ENCODE results near the gene ISY1. TPM values are rescaled to one million over a fixed set of nuclear protein-coding genes. Genes with fewer than 3 reads are reported as not detected.
"Not testable (repeated sequence)": the region's sequence is repeated elsewhere in the genome, so short reads cannot be mapped to it uniquely, and the experiment has no call there.

The ISY1 gene
- total and polyA plus RNA-seq, 2 donors (not counting 1 experiment from before 2014, with no cell fraction given): 26.4 to 49.6 TPM

GRCh38 chr3:129195731-129196256, 34.9 kb upstream of the ISY1 start:
- Histone ChIP-seq H3K4me1 (ENCODE audit: control insufficient read depth in 2 of 2, insufficient read depth in 2 of 2, low read length in 2 of 2) (peaks cover 13 to 14% of the 10 kb centered on the region in 2 donors), H3K9ac (ENCODE audit: low read length) (no peak overlapping the region), H2AFZ (ENCODE audit: insufficient read depth, low read depth, low read length, poor library complexity, severe bottlenecking) (no peak overlapping the region), H4K20me1 (ENCODE audit: control insufficient read depth, insufficient read depth, low read length, poor library complexity, severe bottlenecking) (no peaks in the 10 kb centered on the region), H3K4me3 (ENCODE audit: control extremely low read depth in 1 of 5, extremely low read depth in 1 of 5, insufficient read depth in 1 of 5, low read depth in 2 of 5, low read length in 4 of 5) (no peak overlapping the region), H3K79me2 (ENCODE audit: control insufficient read depth, insufficient read depth, low read length) (no peaks in the 10 kb centered on the region), H3K36me3 (replicated peaks in 1 of 2; ENCODE audit: control extremely low read depth in 1 of 2, control insufficient read depth in 1 of 2, extremely low read depth in 1 of 2, insufficient read depth in 2 of 2, low read length in 1 of 2) (no peaks in the 10 kb centered on the region), H3K27me3 (replicated peaks in 1 of 4; ENCODE audit: control extremely low read depth in 1 of 4, control insufficient read depth in 3 of 4, insufficient read depth in 4 of 4, low read length in 3 of 4) (no peaks in the 10 kb centered on the region), H3K9me3 (ENCODE audit: control extremely low read depth in 1 of 3, control insufficient read depth in 2 of 3, insufficient read depth in 1 of 3, low read length in 2 of 3) (no peaks in the 10 kb centered on the region), H3K4me2 (replicated peaks; ENCODE audit: low read depth, low read length, poor library complexity, severe bottlenecking) (no peak overlapping the region), H3K27ac (ENCODE audit: low read length in 2 of 2) (no peak overlapping the region)
- ATAC-seq (ENCODE audit: low read depth) (no peak), DNase-seq (no peak)
- POLR2A ChIA-PET: interaction anchor here (0.6 kb wide), 1 partner anchor 29 kb away, joined by 3 read pairs; no protein-coding TSS in a partner anchor
- CTCF ChIA-PET: interaction anchor here (1.4 to 4.1 kb wide), 2 partner anchors 50 to 515 kb away, joined by 3 to 14 read pairs; no protein-coding TSS in a partner anchor
- no peak overlapping the region for H3K27ac Mint-ChIP-seq
- WGBS (ENCODE audit: insufficient coverage): 41% methylated on average over 5 of the region's 6 CpGs
- peaks cover 20% of the 10 kb centered on the region for H3K4me1 Mint-ChIP-seq
- no peak overlapping the region for H3K4me3 Mint-ChIP-seq
- no peaks in the 10 kb centered on the region for H3K9me3 Mint-ChIP-seq (ENCODE audit: insufficient read depth)
- TF ChIP-seq, protein P1, sequence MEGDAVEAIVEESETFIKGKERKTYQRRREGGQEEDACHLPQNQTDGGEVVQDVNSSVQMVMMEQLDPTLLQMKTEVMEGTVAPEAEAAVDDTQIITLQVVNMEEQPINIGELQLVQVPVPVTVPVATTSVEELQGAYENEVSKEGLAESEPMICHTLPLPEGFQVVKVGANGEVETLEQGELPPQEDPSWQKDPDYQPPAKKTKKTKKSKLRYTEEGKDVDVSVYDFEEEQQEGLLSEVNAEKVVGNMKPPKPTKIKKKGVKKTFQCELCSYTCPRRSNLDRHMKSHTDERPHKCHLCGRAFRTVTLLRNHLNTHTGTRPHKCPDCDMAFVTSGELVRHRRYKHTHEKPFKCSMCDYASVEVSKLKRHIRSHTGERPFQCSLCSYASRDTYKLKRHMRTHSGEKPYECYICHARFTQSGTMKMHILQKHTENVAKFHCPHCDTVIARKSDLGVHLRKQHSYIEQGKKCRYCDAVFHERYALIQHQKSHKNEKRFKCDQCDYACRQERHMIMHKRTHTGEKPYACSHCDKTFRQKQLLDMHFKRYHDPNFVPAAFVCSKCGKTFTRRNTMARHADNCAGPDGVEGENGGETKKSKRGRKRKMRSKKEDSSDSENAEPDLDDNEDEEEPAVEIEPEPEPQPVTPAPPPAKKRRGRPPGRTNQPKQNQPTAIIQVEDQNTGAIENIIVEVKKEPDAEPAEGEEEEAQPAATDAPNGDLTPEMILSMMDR (IDR thresholded peaks at IDR 0.05): no peak
- no peak for TF ChIP-seq EZH2 (IDR thresholded peaks at IDR 0.05; ENCODE audit: borderline replicate concordance, insufficient read depth, low read depth, low read length, poor library complexity, severe bottlenecking)
- intact Hi-C loops (cut with micrococcal nuclease): no loop called here
- no peaks in the 10 kb centered on the region for H3K27me3 Mint-ChIP-seq

GRCh38 chr3:129189793-129190192, 28.9 kb upstream of the ISY1 start:
- CTCF ChIA-PET: interaction anchor here (1.0 to 5.0 kb wide), 2 partner anchors 56 to 136 kb away, joined by 5 to 30 read pairs; no protein-coding TSS in a partner anchor
- H3K4me2 ChIP-seq (replicated peaks; ENCODE audit: low read depth, low read length, poor library complexity, severe bottlenecking); H3K27ac ChIP-seq (ENCODE audit: low read length in 2 of 2); DNase-seq; intact Hi-C loops (cut with micrococcal nuclease); H3K4me3 ChIP-seq (ENCODE audit: control extremely low read depth in 1 of 5, extremely low read depth in 1 of 5, insufficient read depth in 1 of 5, low read depth in 2 of 5, low read length in 4 of 5); H3K4me1 ChIP-seq (ENCODE audit: control insufficient read depth in 2 of 2, insufficient read depth in 2 of 2, low read length in 2 of 2); H3K4me1 Mint-ChIP-seq; POLR2A ChIA-PET; H4K20me1 ChIP-seq (ENCODE audit: control insufficient read depth, insufficient read depth, low read length, poor library complexity, severe bottlenecking); H3K9me3 ChIP-seq (ENCODE audit: control extremely low read depth in 1 of 3, control insufficient read depth in 2 of 3, insufficient read depth in 1 of 3, low read length in 2 of 3); H3K4me3 Mint-ChIP-seq; H3K27me3 Mint-ChIP-seq; H3K27ac Mint-ChIP-seq; H3K9ac ChIP-seq (ENCODE audit: low read length); H3K27me3 ChIP-seq (replicated peaks in 1 of 4; ENCODE audit: control extremely low read depth in 1 of 4, control insufficient read depth in 3 of 4, insufficient read depth in 4 of 4, low read length in 3 of 4); H3K9me3 Mint-ChIP-seq (ENCODE audit: insufficient read depth); H3K36me3 ChIP-seq (replicated peaks in 1 of 2; ENCODE audit: control extremely low read depth in 1 of 2, control insufficient read depth in 1 of 2, extremely low read depth in 1 of 2, insufficient read depth in 2 of 2, low read length in 1 of 2); H2AFZ ChIP-seq (ENCODE audit: insufficient read depth, low read depth, low read length, poor library complexity, severe bottlenecking); ATAC-seq (ENCODE audit: low read depth): not testable (repeated sequence)
- whole genome bisulfite sequencing (ENCODE audit: insufficient coverage): 86% methylated on average over 4 of the region's 8 CpGs
- peaks cover 21% of the 10 kb centered on the region for H3K79me2 ChIP-seq (ENCODE audit: control insufficient read depth, insufficient read depth, low read length)

Data from B cell (primary cell).